Epithelial cell of esophagus (primary cell): ENCODE measurements around the gene TSPO2.
A peak's percentile ranks its signal among the peaks of the same experiment; 100 is the strongest.

Source experiments
- DNase-seq: peaks from one replicate; pipeline ENCODE4 v3.0.0; 2010; ENCODE audit warnings: low read depth
- H3K4me3 ChIP-seq: 2 replicates; pipeline ENCODE4 v1.5.1; 2011; ENCODE audit warnings: mild to moderate bottlenecking, low read length, control low read depth
- TF ChIP-seq, protein P1 (sequence below): IDR thresholded peaks from 2 replicates; pipeline ENCODE4 v1.5.1; 2011; ENCODE audit warnings: low read depth, mild to moderate bottlenecking, low read length, control low read depth, inconsistent platforms; ENCODE audit not compliant: insufficient read depth; ENCODE audit errors: missing control alignments

Gene TSPO2, protein sequence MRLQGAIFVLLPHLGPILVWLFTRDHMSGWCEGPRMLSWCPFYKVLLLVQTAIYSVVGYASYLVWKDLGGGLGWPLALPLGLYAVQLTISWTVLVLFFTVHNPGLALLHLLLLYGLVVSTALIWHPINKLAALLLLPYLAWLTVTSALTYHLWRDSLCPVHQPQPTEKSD

DNA sequence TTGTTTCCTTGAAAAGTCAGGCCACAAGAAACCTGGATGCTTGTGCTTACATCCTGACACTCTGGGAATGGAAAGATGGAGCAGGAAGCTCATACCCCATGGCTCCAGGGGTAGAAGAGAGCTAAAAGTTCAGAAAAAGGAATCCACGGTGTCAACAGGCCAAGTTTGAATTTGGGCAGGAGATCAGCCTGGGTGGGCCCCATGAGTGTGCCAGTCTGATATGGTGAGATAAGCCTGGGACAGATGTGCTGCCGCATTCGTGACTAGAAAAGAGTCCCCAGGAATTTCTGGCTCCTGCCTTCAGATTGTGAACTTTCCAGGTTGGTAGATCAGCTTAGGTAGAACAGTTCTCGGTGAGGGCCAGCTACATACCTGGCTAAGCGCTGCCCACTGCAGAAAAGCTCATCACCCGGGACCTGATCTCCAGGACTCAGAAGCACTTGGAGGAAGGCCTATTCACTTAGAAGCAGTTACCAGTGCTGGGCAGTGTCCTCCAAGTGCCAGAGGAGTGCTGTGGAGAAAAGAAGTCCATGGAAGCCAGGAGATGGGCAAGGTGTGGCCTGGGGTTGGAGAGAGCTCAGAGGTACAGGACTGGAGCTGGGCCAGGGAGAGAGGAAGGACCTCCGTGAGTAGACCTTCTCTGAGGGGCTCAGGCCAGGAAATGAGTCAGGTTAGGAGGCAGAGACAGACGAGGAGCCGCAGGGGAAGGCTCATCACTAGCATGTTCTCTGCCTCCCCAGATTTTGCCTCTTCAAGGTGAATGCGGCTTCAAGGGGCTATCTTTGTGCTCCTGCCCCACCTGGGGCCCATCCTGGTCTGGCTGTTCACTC lies at the start of gene TSPO2:
TSS of gene TSPO2 (plus strand) at position 242 of the 830 bp plus-strand sequence. CDS start at position 761, 519 bp downstream.
- TF ChIP-seq, protein P1, sequence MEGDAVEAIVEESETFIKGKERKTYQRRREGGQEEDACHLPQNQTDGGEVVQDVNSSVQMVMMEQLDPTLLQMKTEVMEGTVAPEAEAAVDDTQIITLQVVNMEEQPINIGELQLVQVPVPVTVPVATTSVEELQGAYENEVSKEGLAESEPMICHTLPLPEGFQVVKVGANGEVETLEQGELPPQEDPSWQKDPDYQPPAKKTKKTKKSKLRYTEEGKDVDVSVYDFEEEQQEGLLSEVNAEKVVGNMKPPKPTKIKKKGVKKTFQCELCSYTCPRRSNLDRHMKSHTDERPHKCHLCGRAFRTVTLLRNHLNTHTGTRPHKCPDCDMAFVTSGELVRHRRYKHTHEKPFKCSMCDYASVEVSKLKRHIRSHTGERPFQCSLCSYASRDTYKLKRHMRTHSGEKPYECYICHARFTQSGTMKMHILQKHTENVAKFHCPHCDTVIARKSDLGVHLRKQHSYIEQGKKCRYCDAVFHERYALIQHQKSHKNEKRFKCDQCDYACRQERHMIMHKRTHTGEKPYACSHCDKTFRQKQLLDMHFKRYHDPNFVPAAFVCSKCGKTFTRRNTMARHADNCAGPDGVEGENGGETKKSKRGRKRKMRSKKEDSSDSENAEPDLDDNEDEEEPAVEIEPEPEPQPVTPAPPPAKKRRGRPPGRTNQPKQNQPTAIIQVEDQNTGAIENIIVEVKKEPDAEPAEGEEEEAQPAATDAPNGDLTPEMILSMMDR: no peak
- H3K4me3 ChIP-seq: no peak within 1 kb of the TSS
- DNase-seq: no peak

DNA sequence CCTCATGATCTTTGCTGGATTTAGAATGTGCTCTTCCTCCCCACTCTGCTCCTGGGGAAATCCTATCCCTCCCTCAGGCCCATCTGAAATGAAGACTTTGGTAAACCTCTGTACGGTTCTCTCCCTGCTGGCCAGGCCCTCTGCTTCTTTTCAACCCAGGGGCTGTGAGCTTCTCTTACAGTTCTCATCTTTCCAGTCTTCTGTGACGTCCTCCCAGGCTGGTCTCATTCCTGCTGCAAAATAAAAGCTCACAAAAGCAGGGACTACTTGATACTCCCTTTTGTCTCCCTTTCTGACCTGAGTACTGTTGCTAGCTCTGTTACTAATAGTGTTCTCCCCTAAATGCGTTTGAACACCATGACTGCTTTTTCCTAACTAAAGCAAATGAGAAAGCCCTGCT lies 49.5 kb upstream of the TSPO2 start:
- TF ChIP-seq, protein P1: no peak
- H3K4me3 ChIP-seq: no peak overlapping the region
- no peak for DNase-seq

DNA sequence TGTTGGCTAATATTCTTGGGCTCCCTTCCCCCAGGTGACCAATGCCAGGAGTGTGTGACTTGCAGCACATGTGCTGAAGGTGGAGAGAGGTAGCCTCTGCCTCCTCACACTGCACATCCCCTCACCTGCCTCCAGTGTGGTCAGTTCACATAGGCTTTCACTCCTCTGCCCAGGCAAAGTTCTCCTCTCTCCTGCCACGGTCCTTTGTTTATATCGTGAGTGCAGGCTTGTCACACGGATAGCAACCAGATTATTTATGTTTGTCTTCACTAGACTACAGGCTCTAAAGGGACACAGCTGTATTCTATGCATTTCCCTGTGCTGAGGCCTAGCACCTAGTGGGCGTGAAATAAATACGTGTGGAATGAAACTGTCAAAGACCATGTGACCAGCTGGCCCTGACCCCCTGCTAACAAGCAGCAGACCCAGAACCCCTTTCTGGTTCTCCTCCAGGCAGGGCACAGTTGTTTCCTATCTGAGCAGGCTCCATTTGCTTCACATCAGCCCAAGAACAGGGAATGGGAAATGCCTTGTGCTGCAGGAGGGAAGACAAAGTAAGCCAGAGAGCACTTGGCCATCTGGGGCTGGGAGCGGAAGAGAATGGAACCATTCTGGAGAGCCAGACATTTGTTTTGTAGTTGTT lies 45.6 kb upstream of the TSPO2 start:
- TF ChIP-seq, protein P1: no peak
- DNase-seq: no peak
- no peak overlapping the region for H3K4me3 ChIP-seq

DNA sequence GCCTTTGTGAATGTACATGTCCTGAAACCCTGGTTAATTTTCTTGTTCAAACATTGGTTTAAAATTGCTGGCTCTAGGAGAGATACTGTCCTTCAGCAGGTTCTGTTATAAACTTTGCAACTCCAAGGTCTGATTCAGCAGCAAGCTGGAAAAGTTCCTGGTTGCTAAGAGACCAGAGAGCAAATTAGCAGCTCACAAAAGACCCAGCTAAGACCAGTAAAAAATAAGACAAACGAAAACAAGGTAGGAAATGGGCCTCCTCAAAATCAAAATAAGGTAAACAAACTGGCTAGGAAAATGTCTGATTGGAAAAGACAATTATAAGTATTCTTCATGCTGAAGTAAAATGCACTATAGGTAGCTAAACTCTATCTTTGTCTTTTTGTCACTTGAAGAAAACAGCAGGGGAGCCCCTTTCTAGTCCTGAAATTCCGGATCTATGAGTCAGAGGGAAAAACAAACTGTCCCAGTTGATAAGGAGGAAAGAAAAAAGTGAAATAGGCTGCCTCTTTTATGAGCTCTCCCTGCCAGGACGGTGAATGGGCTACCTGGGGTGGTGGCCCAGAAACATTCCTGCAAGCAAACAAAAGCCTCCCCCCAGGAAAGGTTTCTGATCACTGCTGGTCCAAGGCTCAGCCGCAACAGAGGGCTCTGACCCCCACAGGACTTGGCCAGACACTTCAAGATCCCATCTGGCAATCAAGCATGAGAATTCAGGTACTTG lies 44.9 kb upstream of the TSPO2 start:
- TF ChIP-seq, protein P1: no peak
- H3K4me3 ChIP-seq: no peak overlapping the region
- DNase-seq: peak; percentile 35

DNA sequence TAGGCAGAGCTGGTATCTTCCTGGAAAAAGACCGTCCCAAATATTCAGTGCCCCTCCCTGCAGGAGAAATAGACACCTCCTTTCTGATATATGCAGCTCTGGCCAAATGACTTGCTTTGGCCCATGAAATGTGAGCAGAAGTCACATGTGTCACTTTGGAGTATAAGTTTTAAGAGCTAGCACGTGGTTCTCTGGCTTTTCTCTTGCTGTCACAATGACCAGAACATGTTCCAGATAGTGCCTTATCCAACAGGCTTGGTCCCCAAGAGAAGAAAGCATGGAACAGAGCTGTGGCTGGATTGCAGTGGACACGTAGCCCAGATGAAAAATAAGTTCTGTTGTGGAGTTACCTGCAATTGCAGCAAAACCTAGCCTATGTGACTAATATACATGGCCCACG lies 43.6 kb upstream of the TSPO2 start:
- H3K4me3 ChIP-seq: no peak overlapping the region
- DNase-seq: no peak
- TF ChIP-seq, protein P1: no peak

DNA sequence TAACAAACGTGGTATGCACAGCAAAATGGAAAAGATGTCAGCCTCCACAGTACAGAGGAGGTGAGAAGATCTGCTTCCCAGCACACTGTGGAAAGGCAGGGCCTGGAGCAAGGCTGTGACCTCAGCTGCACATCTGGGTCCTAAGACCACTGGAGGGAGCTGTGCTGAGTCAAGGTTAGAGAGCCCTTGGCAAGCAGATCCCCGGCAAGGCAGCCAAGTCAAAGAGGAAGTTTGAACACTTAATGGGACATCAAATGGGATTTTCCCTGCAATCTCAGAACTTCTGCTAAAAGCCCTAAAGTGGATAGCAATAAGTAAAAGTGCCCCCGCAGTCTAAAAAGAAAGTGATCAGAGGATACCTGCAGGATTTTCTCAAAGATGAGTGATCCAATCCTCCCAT lies 42.7 kb upstream of the TSPO2 start:
- no peak overlapping the region for H3K4me3 ChIP-seq
- DNase-seq: peak; percentile 20
- TF ChIP-seq, protein P1: no peak
